GM12878 (cell line): Measurements from ENCODE around the gene ANKRD33B. TPM values are rescaled to one million over a fixed set of nuclear protein-coding genes. Genes with fewer than 3 reads are reported as not detected.

Experiments used
- CTCF ChIP-seq, 3 experiments: IDR thresholded peaks in 2 of 3; conservative IDR thresholded peaks in 1 of 3; 2 replicates each; pipeline ENCODE4 v1.5.1; 2011; ENCODE audit warnings: low read depth in 3 of 3, low read length in 3 of 3, mild to moderate bottlenecking in 3 of 3, control low read depth in 2 of 3, moderate library complexity in 2 of 3, inconsistent platforms in 1 of 3, mixed read lengths in 1 of 3; ENCODE audit not compliant: control insufficient read depth in 2 of 3, insufficient read depth in 1 of 3; ENCODE audit errors: extremely low read depth in 1 of 3
- FOXK2 ChIP-seq: fragments of 450-650 bp; IDR thresholded peaks from 2 replicates; pipeline ENCODE4 v1.6.1; 2017; ENCODE audit warnings: mild to moderate bottlenecking, moderate library complexity
- FOXM1 ChIP-seq: IDR thresholded peaks from 2 replicates; pipeline ENCODE4 v1.6.1; 2012; ENCODE audit warnings: low read depth, mild to moderate bottlenecking, inconsistent platforms, low read length, moderate library complexity
- GATAD2B ChIP-seq: fragments of 450-650 bp; conservative IDR thresholded peaks from 2 replicates; pipeline ENCODE4 v1.6.1; 2017; ENCODE audit warnings: low read depth, mild to moderate bottlenecking, moderate library complexity
- LARP7 ChIP-seq: fragments of 450-650 bp; IDR thresholded peaks from 2 replicates; pipeline ENCODE4 v1.6.1; 2017; ENCODE audit warnings: mild to moderate bottlenecking
- PBX3 ChIP-seq: IDR thresholded peaks from 2 replicates; pipeline ENCODE4 v1.6.1; 2011; ENCODE audit warnings: mild to moderate bottlenecking, low read depth, low read length, moderate library complexity; ENCODE audit not compliant: insufficient replicate concordance
- REST ChIP-seq: IDR thresholded peaks from 2 replicates; pipeline ENCODE4 v1.6.1; 2012; ENCODE audit warnings: mild to moderate bottlenecking, low read depth, low read length
- RUNX3 ChIP-seq: IDR thresholded peaks from 2 replicates; pipeline ENCODE4 v1.6.1; 2012; ENCODE audit warnings: low read length, inconsistent platforms
- SIN3A ChIP-seq: IDR thresholded peaks from 2 replicates; pipeline ENCODE4 v1.6.1; 2012; ENCODE audit warnings: low read depth, low read length, improper control_type of control experiment
- TBL1XR1 ChIP-seq: IDR thresholded peaks from 2 replicates; pipeline ENCODE4 v1.6.1; 2012; ENCODE audit warnings: low read depth, low read length, improper control_type of control experiment
- TCF7 ChIP-seq: IDR thresholded peaks from 2 replicates; pipeline ENCODE4 v1.6.1; 2014; ENCODE audit warnings: antibody characterized with exemption, borderline replicate concordance
- ZNF24 ChIP-seq: fragments of 450-650 bp; IDR thresholded peaks from 2 replicates; pipeline ENCODE4 v1.6.1; 2017; ENCODE audit warnings: antibody characterized with exemption, mild to moderate bottlenecking
- polyA plus RNA-seq, 11 experiments: library from polyadenylated mRNA; depleted of rRNA in 4 of 11; unstranded in 6 of 11; stranded (reverse) in 5 of 11; fragments of >200 nt; fragmentation: Nextera tagmentation in 4 of 11; fragmentation: Illumina TruSeq in 1 of 11; extraction: Ambion mirVana in 4 of 11; extraction: Trizol in 1 of 11; gene quantifications; 1 replicate in 1 of 11; 2 replicates in 10 of 11; pipeline versions ENCODE4 v1.2.1 to v1.2.3, GENCODE V29; 2011 to 2016; ENCODE audit warnings: inconsistent platforms in 2 of 11, missing spikeins in 2 of 11, low read depth in 1 of 11
- total RNA-seq, 4 experiments: library from RNA; depleted of rRNA in 3 of 4; stranded (reverse); fragments of >200 nt in 3 of 4; fragmentation: Illumina TruSeq in 1 of 4; extraction: Trizol in 1 of 4; gene quantifications; 2 replicates each; pipeline versions ENCODE4 v1.2.1 to v1.2.3, GENCODE V29; 2013 to 2021
- TF ChIP-seq, protein P1 (sequence below): fragments of 150-350 bp; IDR thresholded peaks from 2 replicates; pipeline ENCODE4 v1.6.1; 2016; ENCODE audit warnings: low read depth, low read length

Gene ANKRD33B
- total and polyA plus RNA-seq, 10 of the 15 experiments (the other 5 are each of a cell fraction or from before 2014, with no cell fraction given): 4.9 to 61.6 (median 15.6) TPM

- TF ChIP-seq, protein P1, sequence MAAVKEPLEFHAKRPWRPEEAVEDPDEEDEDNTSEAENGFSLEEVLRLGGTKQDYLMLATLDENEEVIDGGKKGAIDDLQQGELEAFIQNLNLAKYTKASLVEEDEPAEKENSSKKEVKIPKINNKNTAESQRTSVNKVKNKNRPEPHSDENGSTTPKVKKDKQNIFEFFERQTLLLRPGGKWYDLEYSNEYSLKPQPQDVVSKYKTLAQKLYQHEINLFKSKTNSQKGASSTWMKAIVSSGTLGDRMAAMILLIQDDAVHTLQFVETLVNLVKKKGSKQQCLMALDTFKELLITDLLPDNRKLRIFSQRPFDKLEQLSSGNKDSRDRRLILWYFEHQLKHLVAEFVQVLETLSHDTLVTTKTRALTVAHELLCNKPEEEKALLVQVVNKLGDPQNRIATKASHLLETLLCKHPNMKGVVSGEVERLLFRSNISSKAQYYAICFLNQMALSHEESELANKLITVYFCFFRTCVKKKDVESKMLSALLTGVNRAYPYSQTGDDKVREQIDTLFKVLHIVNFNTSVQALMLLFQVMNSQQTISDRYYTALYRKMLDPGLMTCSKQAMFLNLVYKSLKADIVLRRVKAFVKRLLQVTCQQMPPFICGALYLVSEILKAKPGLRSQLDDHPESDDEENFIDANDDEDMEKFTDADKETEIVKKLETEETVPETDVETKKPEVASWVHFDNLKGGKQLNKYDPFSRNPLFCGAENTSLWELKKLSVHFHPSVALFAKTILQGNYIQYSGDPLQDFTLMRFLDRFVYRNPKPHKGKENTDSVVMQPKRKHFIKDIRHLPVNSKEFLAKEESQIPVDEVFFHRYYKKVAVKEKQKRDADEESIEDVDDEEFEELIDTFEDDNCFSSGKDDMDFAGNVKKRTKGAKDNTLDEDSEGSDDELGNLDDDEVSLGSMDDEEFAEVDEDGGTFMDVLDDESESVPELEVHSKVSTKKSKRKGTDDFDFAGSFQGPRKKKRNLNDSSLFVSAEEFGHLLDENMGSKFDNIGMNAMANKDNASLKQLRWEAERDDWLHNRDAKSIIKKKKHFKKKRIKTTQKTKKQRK: no peak
- no peak for TF ChIP-seq CTCF (IDR thresholded peaks at IDR 0.05 in 2 of 3, conservative IDR thresholded peaks at IDR 0.05 in 1 of 3; ENCODE audit: control insufficient read depth in 2 of 3, extremely low read depth in 1 of 3, insufficient read depth in 1 of 3, low read depth in 3 of 3, low read length in 3 of 3)
- TF ChIP-seq ZNF24: peak; percentile 75; the same call in 1 of the 2 replicates
- peak; percentile 89 for TF ChIP-seq TBL1XR1
- TF ChIP-seq FOXM1: peak; percentile 90
- TF ChIP-seq RUNX3: peak; percentile 80
- peak; percentile 81 for TF ChIP-seq PBX3
- TF ChIP-seq SIN3A: peak; percentile 63; the same call in 1 of the 2 replicates
- no peak for TF ChIP-seq LARP7
- no peak for TF ChIP-seq REST
- TF ChIP-seq TCF7: peak; percentile 60; the same call in 1 of the 2 replicates
- no peak for TF ChIP-seq FOXK2
- 0 out of 2 replicates have a peak, but pooled peaks have one; percentile 70 for TF ChIP-seq GATAD2B
- TF ChIP-seq, all 136 proteins: peak for 63
Observed at GRCh38 chr5:10607023-10607665, 43.3 kb downstream of the ANKRD33B start (continued).
